ENCODE data around the gene HBG2. TPM values are rescaled to one million over a fixed set of nuclear protein-coding genes. Genes with fewer than 3 reads are reported as not detected.

The HBG2 gene
- total and polyA plus RNA-seq, 3 experiments from 2014 or later = not detected

DNA sequence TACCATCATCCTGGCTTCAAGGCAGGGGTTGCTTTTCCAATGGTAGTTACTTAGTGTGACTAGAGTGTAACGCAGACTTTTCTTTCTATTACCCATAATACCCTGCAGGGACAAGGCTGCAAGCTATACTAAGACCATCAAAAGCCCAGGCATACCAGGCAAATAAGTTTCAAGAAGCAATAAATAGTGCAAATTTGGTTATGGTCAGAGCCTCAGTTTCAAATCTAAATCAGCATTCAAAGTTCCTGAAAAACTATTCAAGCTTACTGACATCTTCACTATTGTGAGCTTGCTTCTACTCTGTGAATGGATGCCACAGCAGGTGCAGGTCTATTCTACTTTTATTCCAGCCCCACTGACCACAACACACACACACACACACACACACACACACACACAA, 25.2 kb downstream of the HBG2 start:
- no peaks in the 10 kb centered on the region for H3K36me3 ChIP-seq (ENCODE audit: insufficient read depth, low read length)
- H3K27ac ChIP-seq (ENCODE audit: low read depth, low read length) = no peak overlapping the region
- Mint-ChIP-seq H3K27me3 (peaks cover 0 to 2% of the 10 kb centered on the region in 2 donors), H3K4me3 (no peak overlapping the region), H3K36me3 (no peaks in the 10 kb centered on the region), H3K9me3 (no peaks in the 10 kb centered on the region), H3K27ac (no peak overlapping the region), H3K4me1 (peaks cover 0 to under 1% (median 0%) of the 10 kb centered on the region in 3 donors)
- CTCF ChIA-PET = no interaction called here
- no peaks in the 10 kb centered on the region for H3K4me1 ChIP-seq (ENCODE audit: insufficient read depth, low read length)
- DNase-seq = no peak
- H3K27me3 ChIP-seq (ENCODE audit: insufficient read depth, low read length, poor library complexity, severe bottlenecking) = no peaks in the 10 kb centered on the region
- POLR2A ChIA-PET = no interaction called here
- H3K4me3 ChIP-seq (ENCODE audit: low read length) = no peak overlapping the region
- no peaks in the 10 kb centered on the region for H3K9me3 ChIP-seq (ENCODE audit: low read length)

DNA sequence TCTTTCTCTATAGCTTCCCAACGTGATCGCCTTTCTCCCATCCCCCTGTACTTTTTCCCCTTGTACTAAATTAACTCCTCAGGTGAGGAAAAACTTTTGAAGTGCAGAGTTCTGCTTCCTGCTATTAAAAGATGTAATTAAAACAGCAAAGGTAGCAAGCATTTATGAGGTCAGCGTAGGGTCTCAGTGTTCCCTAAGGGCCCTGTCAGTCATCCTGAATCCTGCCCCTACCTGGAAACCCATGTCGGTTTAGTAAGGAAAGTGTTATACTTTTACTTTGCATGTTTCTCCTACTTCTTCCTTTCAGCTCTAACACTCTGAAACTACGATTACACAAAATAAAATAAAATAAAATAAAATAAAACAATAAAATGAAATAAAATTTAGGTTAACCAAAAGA, 26.5 kb downstream of the HBG2 start:
- ChIA-PET POLR2A (no interaction called here), CTCF (no interaction called here)

DNA sequence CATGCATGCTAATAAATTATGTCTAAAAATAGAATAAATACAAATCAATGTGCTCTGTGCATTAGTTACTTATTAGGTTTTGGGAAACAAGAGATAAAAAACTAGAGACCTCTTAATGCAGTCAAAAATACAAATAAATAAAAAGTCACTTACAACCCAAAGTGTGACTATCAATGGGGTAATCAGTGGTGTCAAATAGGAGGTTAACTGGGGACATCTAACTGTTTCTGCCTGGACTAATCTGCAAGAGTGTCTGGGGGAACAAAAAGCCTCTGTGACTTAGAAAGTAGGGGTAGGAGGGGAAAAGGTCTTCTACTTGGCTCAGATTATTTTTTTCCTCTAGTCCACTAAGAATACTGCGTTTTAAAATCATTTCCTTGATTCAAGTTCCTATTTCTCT, 26.9 kb downstream of the HBG2 start:
- Histone ChIP-seq H3K9me3 (ENCODE audit: low read length) (no peaks in the 10 kb centered on the region), H3K36me3 (ENCODE audit: insufficient read depth, low read length) (no peaks in the 10 kb centered on the region), H3K27me3 (ENCODE audit: insufficient read depth, low read length, poor library complexity, severe bottlenecking) (no peaks in the 10 kb centered on the region), H3K4me1 (ENCODE audit: insufficient read depth, low read length) (no peaks in the 10 kb centered on the region), H3K4me3 (ENCODE audit: low read length) (no peak overlapping the region), H3K27ac (ENCODE audit: low read depth, low read length) (no peak overlapping the region)
- H3K4me3 Mint-ChIP-seq = no peak overlapping the region
- POLR2A ChIA-PET = no interaction called here
- CTCF ChIA-PET = no interaction called here
- no peaks in the 10 kb centered on the region for H3K27me3 Mint-ChIP-seq
- H3K4me1 Mint-ChIP-seq = no peaks in the 10 kb centered on the region
- no peaks in the 10 kb centered on the region for H3K36me3 Mint-ChIP-seq
- no peak for DNase-seq
- peaks cover 0 to 2% (median 0%) of the 10 kb centered on the region in 5 donors for H3K9me3 Mint-ChIP-seq
- H3K27ac Mint-ChIP-seq = no peak overlapping the region

More for the DNA sequence above, 26.5 kb downstream of the HBG2 start:
- Mint-ChIP-seq H3K9me3 (peaks cover 0 to 2% (median 0%) of the 10 kb centered on the region in 5 donors), H3K36me3 (no peaks in the 10 kb centered on the region), H3K4me1 (no peaks in the 10 kb centered on the region), H3K4me3 (no peak overlapping the region), H3K27ac (no peak overlapping the region), H3K27me3 (no peaks in the 10 kb centered on the region)
- no peaks in the 10 kb centered on the region for H3K27me3 ChIP-seq (ENCODE audit: insufficient read depth, low read length, poor library complexity, severe bottlenecking)
- DNase-seq = no peak
- no peaks in the 10 kb centered on the region for H3K4me1 ChIP-seq (ENCODE audit: insufficient read depth, low read length)
- no peak overlapping the region for H3K27ac ChIP-seq (ENCODE audit: low read depth, low read length)
- no peaks in the 10 kb centered on the region for H3K9me3 ChIP-seq (ENCODE audit: low read length)
- no peak overlapping the region for H3K4me3 ChIP-seq (ENCODE audit: low read length)
- H3K36me3 ChIP-seq (ENCODE audit: insufficient read depth, low read length) = no peaks in the 10 kb centered on the region

DNA sequence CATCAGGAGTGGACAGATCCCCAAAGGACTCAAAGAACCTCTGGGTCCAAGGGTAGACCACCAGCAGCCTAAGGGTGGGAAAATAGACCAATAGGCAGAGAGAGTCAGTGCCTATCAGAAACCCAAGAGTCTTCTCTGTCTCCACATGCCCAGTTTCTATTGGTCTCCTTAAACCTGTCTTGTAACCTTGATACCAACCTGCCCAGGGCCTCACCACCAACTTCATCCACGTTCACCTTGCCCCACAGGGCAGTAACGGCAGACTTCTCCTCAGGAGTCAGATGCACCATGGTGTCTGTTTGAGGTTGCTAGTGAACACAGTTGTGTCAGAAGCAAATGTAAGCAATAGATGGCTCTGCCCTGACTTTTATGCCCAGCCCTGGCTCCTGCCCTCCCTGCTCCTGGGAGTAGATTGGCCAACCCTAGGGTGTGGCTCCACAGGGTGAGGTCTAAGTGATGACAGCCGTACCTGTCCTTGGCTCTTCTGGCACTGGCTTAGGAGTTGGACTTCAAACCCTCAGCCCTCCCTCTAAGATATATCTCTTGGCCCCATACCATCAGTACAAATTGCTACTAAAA, 27.8 kb downstream of the HBG2 start, which contains the start of gene HBB:
HBB (minus strand) TSS at position 340 of the 579 bp plus-strand sequence; CDS start at position 290, 50 bp downstream.
- no peak within 1 kb of the TSS for H3K4me3 Mint-ChIP-seq
- H3K27me3 Mint-ChIP-seq = no peaks in the 10 kb centered on the region
- H3K36me3 Mint-ChIP-seq = no peaks in the 10 kb centered on the region
- ChIA-PET POLR2A (no interaction called here), CTCF (no interaction called here)
- no peaks in the 10 kb centered on the region for H3K4me1 Mint-ChIP-seq
- Histone ChIP-seq H3K4me3 (ENCODE audit: low read length) (no peak within 1 kb of the TSS), H3K4me1 (ENCODE audit: insufficient read depth, low read length) (no peaks in the 10 kb centered on the region), H3K27me3 (ENCODE audit: insufficient read depth, low read length, poor library complexity, severe bottlenecking) (no peaks in the 10 kb centered on the region), H3K36me3 (ENCODE audit: insufficient read depth, low read length) (no peaks in the 10 kb centered on the region), H3K9me3 (ENCODE audit: low read length) (no peaks in the 10 kb centered on the region), H3K27ac (ENCODE audit: low read depth, low read length) (no peak within 1 kb of the TSS)
- H3K9me3 Mint-ChIP-seq = peaks cover 0 to 3% (median 0%) of the 10 kb centered on the region in 5 donors
- H3K27ac Mint-ChIP-seq = no peak within 1 kb of the TSS
- DNase-seq = no peak

DNA sequence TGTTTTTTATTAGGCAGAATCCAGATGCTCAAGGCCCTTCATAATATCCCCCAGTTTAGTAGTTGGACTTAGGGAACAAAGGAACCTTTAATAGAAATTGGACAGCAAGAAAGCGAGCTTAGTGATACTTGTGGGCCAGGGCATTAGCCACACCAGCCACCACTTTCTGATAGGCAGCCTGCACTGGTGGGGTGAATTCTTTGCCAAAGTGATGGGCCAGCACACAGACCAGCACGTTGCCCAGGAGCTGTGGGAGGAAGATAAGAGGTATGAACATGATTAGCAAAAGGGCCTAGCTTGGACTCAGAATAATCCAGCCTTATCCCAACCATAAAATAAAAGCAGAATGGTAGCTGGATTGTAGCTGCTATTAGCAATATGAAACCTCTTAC, 29.1 kb downstream of the HBG2 start:
- H3K27me3 ChIP-seq (ENCODE audit: insufficient read depth, low read length, poor library complexity, severe bottlenecking) = no peaks in the 10 kb centered on the region
- Mint-ChIP-seq H3K4me3 (no peak overlapping the region), H3K4me1 (no peaks in the 10 kb centered on the region), H3K27ac (no peak overlapping the region), H3K27me3 (no peaks in the 10 kb centered on the region), H3K9me3 (peaks cover 0 to 3% (median 2%) of the 10 kb centered on the region in 5 donors), H3K36me3 (peaks cover 0 to 1% (median 0%) of the 10 kb centered on the region in 3 donors)
- no peak overlapping the region for H3K4me3 ChIP-seq (ENCODE audit: low read length)
- no peaks in the 10 kb centered on the region for H3K9me3 ChIP-seq (ENCODE audit: low read length)
- no peak overlapping the region for H3K27ac ChIP-seq (ENCODE audit: low read depth, low read length)
- POLR2A ChIA-PET = no interaction called here
- no peaks in the 10 kb centered on the region for H3K36me3 ChIP-seq (ENCODE audit: insufficient read depth, low read length)
- CTCF ChIA-PET = no interaction called here
- no peaks in the 10 kb centered on the region for H3K4me1 ChIP-seq (ENCODE audit: insufficient read depth, low read length)
- no peak for DNase-seq

DNA sequence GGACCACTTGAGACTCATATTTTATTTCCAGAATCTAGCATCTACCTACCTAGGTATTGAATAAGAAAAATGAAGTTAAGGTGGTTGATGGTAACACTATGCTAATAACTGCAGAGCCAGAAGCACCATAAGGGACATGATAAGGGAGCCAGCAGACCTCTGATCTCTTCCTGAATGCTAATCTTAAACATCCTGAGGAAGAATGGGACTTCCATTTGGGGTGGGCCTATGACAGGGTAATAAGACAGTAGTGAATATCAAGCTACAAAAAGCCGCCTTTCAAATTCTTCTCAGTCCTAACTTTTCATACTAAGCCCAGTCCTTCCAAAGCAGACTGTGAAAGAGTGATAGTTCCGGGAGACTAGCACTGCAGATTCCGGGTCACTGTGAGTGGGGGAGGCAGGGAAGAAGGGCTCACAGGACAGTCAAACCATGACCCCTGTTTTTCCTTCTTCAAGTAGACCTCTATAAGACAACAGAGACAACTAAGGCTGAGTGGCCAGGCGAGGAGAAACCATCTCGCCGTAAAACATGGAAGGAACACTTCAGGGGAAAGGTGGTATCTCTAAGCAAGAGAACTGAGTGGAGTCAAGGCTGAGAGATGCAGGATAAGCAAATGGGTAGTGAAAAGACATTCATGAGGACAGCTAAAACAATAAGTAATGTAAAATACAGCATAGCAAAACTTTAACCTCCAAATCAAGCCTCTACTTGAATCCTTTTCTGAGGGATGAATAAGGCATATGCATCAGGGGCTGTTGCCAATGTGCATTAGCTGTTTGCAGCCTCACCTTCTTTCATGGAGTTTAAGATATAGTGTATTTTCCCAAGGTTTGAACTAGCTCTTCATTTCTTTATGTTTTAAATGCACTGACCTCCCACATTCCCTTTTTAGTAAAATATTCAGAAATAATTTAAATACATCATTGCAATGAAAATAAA, 29.8 kb downstream of the HBG2 start:
- Histone ChIP-seq H3K27me3 (ENCODE audit: insufficient read depth, low read length, poor library complexity, severe bottlenecking) (no peaks in the 10 kb centered on the region), H3K9me3 (ENCODE audit: low read length) (no peaks in the 10 kb centered on the region), H3K27ac (ENCODE audit: low read depth, low read length) (no peak overlapping the region), H3K36me3 (ENCODE audit: insufficient read depth, low read length) (no peaks in the 10 kb centered on the region), H3K4me1 (ENCODE audit: insufficient read depth, low read length) (no peaks in the 10 kb centered on the region), H3K4me3 (ENCODE audit: low read length) (no peak overlapping the region)
- no peak for DNase-seq
- Mint-ChIP-seq H3K4me1 (no peaks in the 10 kb centered on the region), H3K36me3 (peaks cover 0 to 1% (median 0%) of the 10 kb centered on the region in 3 donors), H3K27me3 (no peaks in the 10 kb centered on the region), H3K9me3 (peaks cover 0 to 6% (median 3%) of the 10 kb centered on the region in 5 donors), H3K4me3 (no peak overlapping the region), H3K27ac (no peak overlapping the region)
- CTCF ChIA-PET = no interaction called here
- POLR2A ChIA-PET = no interaction called here

DNA sequence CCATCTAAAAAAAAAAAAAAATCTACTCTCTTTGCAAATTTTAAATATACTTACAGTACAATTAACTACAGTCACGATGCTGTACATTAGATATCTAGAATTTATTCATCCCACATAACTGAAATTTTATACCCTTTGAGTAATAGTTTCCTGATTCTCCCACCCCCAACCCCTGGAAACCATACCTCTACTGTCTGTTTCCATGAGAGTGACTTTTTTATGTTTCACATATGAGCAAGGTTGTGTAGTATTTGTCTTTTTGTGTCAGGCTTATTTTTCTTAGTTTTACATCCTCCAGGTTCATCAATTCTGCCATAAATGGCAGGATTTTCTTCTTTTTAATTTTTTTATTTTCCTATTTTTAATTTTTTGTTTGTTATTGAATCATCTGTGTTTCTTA, 30.9 kb downstream of the HBG2 start:
- Histone ChIP-seq H3K9me3 (ENCODE audit: low read length) (no peaks in the 10 kb centered on the region), H3K27me3 (ENCODE audit: insufficient read depth, low read length, poor library complexity, severe bottlenecking) (no peaks in the 10 kb centered on the region), H3K36me3 (ENCODE audit: insufficient read depth, low read length) (no peaks in the 10 kb centered on the region), H3K27ac (ENCODE audit: low read depth, low read length) (no peak overlapping the region), H3K4me1 (ENCODE audit: insufficient read depth, low read length) (no peaks in the 10 kb centered on the region), H3K4me3 (ENCODE audit: low read length) (no peak overlapping the region)
- no peaks in the 10 kb centered on the region for H3K4me1 Mint-ChIP-seq
- no peaks in the 10 kb centered on the region for H3K27me3 Mint-ChIP-seq
- CTCF ChIA-PET = no interaction called here
- H3K9me3 Mint-ChIP-seq = peaks cover 0 to 12% (median 3%) of the 10 kb centered on the region in 5 donors
- no peak for DNase-seq
- peaks cover 0 to 1% (median 0%) of the 10 kb centered on the region in 3 donors for H3K36me3 Mint-ChIP-seq
- POLR2A ChIA-PET = no interaction called here
- H3K27ac Mint-ChIP-seq = no peak overlapping the region
- H3K4me3 Mint-ChIP-seq = no peak overlapping the region

DNA sequence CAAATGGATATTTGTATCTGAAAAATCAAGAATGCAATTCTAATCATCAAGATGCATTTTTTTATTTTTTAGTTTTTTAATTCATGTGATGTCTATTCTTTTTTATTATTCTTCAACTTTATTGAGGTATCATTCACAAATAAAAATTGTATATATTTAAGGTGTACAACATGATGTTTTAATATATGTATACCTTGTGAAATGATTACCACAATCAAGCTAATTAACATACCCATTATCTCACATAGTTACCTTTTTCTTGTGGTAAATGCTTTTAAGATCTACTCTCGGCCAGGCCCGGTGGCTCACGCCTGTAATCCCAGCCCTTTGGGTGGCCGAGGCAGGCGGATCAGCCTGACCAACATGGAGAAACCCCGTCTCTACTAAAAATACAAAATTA, 31.4 kb downstream of the HBG2 start:
- no peak overlapping the region for H3K27ac ChIP-seq (ENCODE audit: low read depth, low read length)
- DNase-seq = no peak
- H3K4me1 ChIP-seq (ENCODE audit: insufficient read depth, low read length) = no peaks in the 10 kb centered on the region
- H3K36me3 ChIP-seq (ENCODE audit: insufficient read depth, low read length) = no peaks in the 10 kb centered on the region
- Mint-ChIP-seq H3K4me3 (no peak overlapping the region), H3K9me3 (peaks cover 0 to 12% (median 3%) of the 10 kb centered on the region in 5 donors), H3K4me1 (no peaks in the 10 kb centered on the region), H3K36me3 (peaks cover 0 to 1% (median 0%) of the 10 kb centered on the region in 3 donors), H3K27me3 (no peaks in the 10 kb centered on the region), H3K27ac (no peak overlapping the region)
- H3K4me3 ChIP-seq (ENCODE audit: low read length) = no peak overlapping the region
- H3K27me3 ChIP-seq (ENCODE audit: insufficient read depth, low read length, poor library complexity, severe bottlenecking) = no peaks in the 10 kb centered on the region
- no peaks in the 10 kb centered on the region for H3K9me3 ChIP-seq (ENCODE audit: low read length)
- CTCF ChIA-PET = no interaction called here
- POLR2A ChIA-PET = no interaction called here
